H9 (cell line): Measurements from ENCODE around the gene PGM3. TPM values are rescaled to one million over a fixed set of nuclear protein-coding genes. Genes with fewer than 3 reads are reported as not detected.

Experiments used
- DNase-seq: peaks from one replicate; pipeline ENCODE4 v3.0.0-alpha.2; 2017
- H2AFZ ChIP-seq: one replicate; pipeline ENCODE4 v1.6.1; 2013; ENCODE audit warnings: mild to moderate bottlenecking, low read length, control low read depth, moderate library complexity
- H2AK5ac ChIP-seq: 2 replicates; pipeline ENCODE4 v1.6.1; 2013; ENCODE audit warnings: low read length, control low read depth, mixed read lengths; ENCODE audit not compliant: insufficient read length
- H2BK120ac ChIP-seq: one replicate; pipeline ENCODE4 v1.6.1; 2013; ENCODE audit warnings: low read depth, mild to moderate bottlenecking, low read length, control low read depth, inconsistent platforms; ENCODE audit not compliant: poor library complexity, severe bottlenecking
- H2BK12ac ChIP-seq: 2 replicates; pipeline ENCODE4 v1.6.1; 2013; ENCODE audit warnings: low read length, control low read depth, mixed read lengths, low read depth; ENCODE audit not compliant: insufficient read length
- H2BK15ac ChIP-seq: 2 replicates; pipeline ENCODE4 v1.6.1; 2013; ENCODE audit warnings: low read depth, low read length, control low read depth
- H2BK20ac ChIP-seq: one replicate; pipeline ENCODE4 v1.6.1; 2013; ENCODE audit warnings: low read depth, mild to moderate bottlenecking, low read length, control low read depth, inconsistent platforms; ENCODE audit not compliant: poor library complexity, severe bottlenecking
- H2BK5ac ChIP-seq: 2 replicates; pipeline ENCODE4 v1.6.1; 2013; ENCODE audit warnings: low read length, control low read depth, mixed read lengths; ENCODE audit not compliant: insufficient read length
- H3K14ac ChIP-seq: 2 replicates; pipeline ENCODE4 v1.6.1; 2013; ENCODE audit warnings: low read length, control low read depth; ENCODE audit not compliant: insufficient read depth
- H3K18ac ChIP-seq: 2 replicates; pipeline ENCODE4 v1.6.1; 2013; ENCODE audit warnings: low read depth, mild to moderate bottlenecking, mixed read lengths, low read length, control low read depth; ENCODE audit not compliant: insufficient read length
- H3K23ac ChIP-seq: 2 replicates; pipeline ENCODE4 v1.6.1; 2013; ENCODE audit warnings: low read length, control low read depth, mixed read lengths, low read depth; ENCODE audit not compliant: insufficient read length
- H3K23me2 ChIP-seq: 2 replicates; pipeline ENCODE4 v1.6.1; 2013; ENCODE audit warnings: low read depth, mild to moderate bottlenecking, mixed read lengths, low read length, control low read depth; ENCODE audit not compliant: insufficient read length, poor library complexity, severe bottlenecking
- H3K27ac ChIP-seq: 2 replicates; pipeline ENCODE4 v1.5.1; 2013; ENCODE audit warnings: low read length, control low read depth, mixed read lengths, low read depth; ENCODE audit not compliant: insufficient read length
- H3K27me3 ChIP-seq: 2 replicates; pipeline ENCODE4 v1.6.1; 2013; ENCODE audit warnings: low read length, control low read depth, inconsistent platforms; ENCODE audit not compliant: insufficient read depth
- H3K4ac ChIP-seq: 2 replicates; pipeline ENCODE4 v1.6.1; 2013; ENCODE audit warnings: low read depth, mild to moderate bottlenecking, control low read depth, inconsistent platforms, low read length, moderate library complexity
- H3K4me1 ChIP-seq: 2 replicates; pipeline ENCODE4 v1.6.1; 2013; ENCODE audit warnings: low read length, control low read depth, inconsistent platforms; ENCODE audit not compliant: insufficient read depth
- H3K4me2 ChIP-seq: 2 replicates; pipeline ENCODE4 v1.6.1; 2013; ENCODE audit warnings: low read length, control low read depth, mixed read lengths; ENCODE audit not compliant: insufficient read length, insufficient read depth
- H3K56ac ChIP-seq: 2 replicates; pipeline ENCODE4 v1.6.1; 2013; ENCODE audit warnings: low read depth, mild to moderate bottlenecking, mixed read lengths, low read length, control low read depth; ENCODE audit not compliant: insufficient read length
- H3K79me1 ChIP-seq: 2 replicates; pipeline ENCODE4 v1.6.1; 2013; ENCODE audit warnings: low read depth, mild to moderate bottlenecking, moderate library complexity, low read length, control low read depth, inconsistent platforms; ENCODE audit not compliant: insufficient read depth, poor library complexity, severe bottlenecking
- H3K79me2 ChIP-seq: 2 replicates; pipeline ENCODE4 v1.6.1; 2013; ENCODE audit warnings: low read length, control low read depth, inconsistent platforms; ENCODE audit not compliant: insufficient read depth
- H3K9ac ChIP-seq: 2 replicates; pipeline ENCODE4 v1.6.1; 2013; ENCODE audit warnings: low read length, control low read depth, mixed read lengths; ENCODE audit not compliant: insufficient read length; ENCODE audit errors: extremely low read depth
- H3K9me3 ChIP-seq: one replicate; pipeline ENCODE4 v1.6.1; 2013; ENCODE audit warnings: low read depth, low read length, inconsistent platforms; ENCODE audit not compliant: control insufficient read depth
- H3T11ph ChIP-seq: one replicate; pipeline ENCODE4 v1.6.1; 2013; ENCODE audit warnings: mild to moderate bottlenecking, low read length, control low read depth, inconsistent platforms
- H4K20me1 ChIP-seq: one replicate; pipeline ENCODE4 v1.6.1; 2013; ENCODE audit not compliant: control insufficient read depth, insufficient read length, insufficient read depth
- H4K5ac ChIP-seq: 2 replicates; pipeline ENCODE4 v1.6.1; 2013; ENCODE audit warnings: low read depth, mild to moderate bottlenecking, mixed read lengths, low read length, control low read depth; ENCODE audit not compliant: insufficient read length
- H4K8ac ChIP-seq: replicated peaks from 2 replicates; pipeline ENCODE4 v1.6.1; 2013; ENCODE audit warnings: low read length, control low read depth, mixed read lengths, low read depth; ENCODE audit not compliant: insufficient read length
- H4K91ac ChIP-seq: 2 replicates; pipeline ENCODE4 v1.6.1; 2013; ENCODE audit warnings: low read depth, mild to moderate bottlenecking, moderate library complexity, mixed read lengths, low read length, control low read depth; ENCODE audit not compliant: insufficient read length
- H3K27ac Mint-ChIP-seq, 3 experiments: 2 replicates in 2 of 3; 3 replicates in 1 of 3; pipeline ENCODE4 v1.8.0; 2020 to 2021; ENCODE audit warnings: mixed read lengths in 3 of 3, mild to moderate bottlenecking in 1 of 3, moderate library complexity in 1 of 3
- H3K27me3 Mint-ChIP-seq: 2 replicates; pipeline ENCODE4 v1.8.0; 2021; ENCODE audit warnings: low read depth, mild to moderate bottlenecking, moderate library complexity, mixed read lengths
- H3K36me3 Mint-ChIP-seq, 3 experiments: 2 replicates in 2 of 3; 3 replicates in 1 of 3; pipeline ENCODE4 v1.8.0; 2020 to 2021; ENCODE audit warnings: low read depth in 3 of 3, mixed read lengths in 3 of 3; ENCODE audit not compliant: insufficient read depth in 1 of 3
- H3K4me1 Mint-ChIP-seq, 2 experiments: 2 replicates each; pipeline ENCODE4 v1.8.0; 2020; ENCODE audit warnings: mixed read lengths in 2 of 2
- H3K4me3 Mint-ChIP-seq, 2 experiments: 2 replicates in 1 of 2; 3 replicates in 1 of 2; pipeline ENCODE4 v1.8.0; 2020 to 2021; ENCODE audit warnings: mild to moderate bottlenecking in 2 of 2, mixed read lengths in 2 of 2, moderate library complexity in 1 of 2
- H3K9me3 Mint-ChIP-seq, 2 experiments: 2 replicates in 1 of 2; 3 replicates in 1 of 2; pipeline ENCODE4 v1.8.0; 2020; ENCODE audit warnings: mild to moderate bottlenecking in 2 of 2, mixed read lengths in 2 of 2, moderate library complexity in 1 of 2
- WGBS: extraction: QIAGEN DNeasy Blood & Tissue Kit; methylation state at CpG from one replicate; pipeline ENCODE4 v1.1.7; 2013; ENCODE audit warnings: missing lambda C conversion rate, low lambda C conversion rate, mixed read lengths; ENCODE audit not compliant: insufficient read length; ENCODE audit errors: extremely low coverage; 5-methylcytosine and 5-hydroxymethylcytosine counted together
- total RNA-seq: library from RNA; stranded (reverse); gene quantifications from 2 replicates; pipeline ENCODE4 v1.2.1, GENCODE V29; 2021
- TF ChIP-seq, protein P1 (sequence below): fragments of 200-600 bp; sonication (generic); conservative IDR thresholded peaks from 3 replicates; pipeline ENCODE4 v1.8.0; 2021; ENCODE audit warnings: antibody characterized with exemption, mild to moderate bottlenecking

PGM3 gene
- total RNA-seq, 1 experiment from 2014 or later: 69.3 TPM

DNA sequence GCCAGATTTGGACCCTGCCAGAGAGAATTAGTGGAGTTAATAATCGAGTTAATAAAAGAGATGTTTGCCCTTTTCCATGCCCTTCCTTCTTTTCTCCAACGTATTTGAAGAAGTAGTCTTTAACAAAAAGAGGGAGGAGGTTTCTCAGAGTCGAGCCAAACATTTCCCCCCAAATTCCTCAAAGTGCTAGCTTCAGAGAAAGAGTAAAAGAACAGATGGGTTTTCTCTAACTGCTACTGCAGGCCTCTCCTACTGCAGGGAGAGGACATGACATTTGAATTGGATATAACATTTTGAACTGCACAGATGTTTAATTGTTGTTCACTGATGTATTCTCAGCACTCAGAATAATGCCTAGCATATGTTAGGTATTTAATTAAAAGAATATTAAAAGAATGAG is 25.6 kb upstream of the PGM3 start:
- no peak overlapping the region for H2BK120ac ChIP-seq
- no peaks in the 10 kb centered on the region for H3K9me3 ChIP-seq
- no peak overlapping the region for H3K9ac ChIP-seq
- no peak overlapping the region for H4K91ac ChIP-seq
- H2BK5ac ChIP-seq: no peak overlapping the region
- H4K20me1 ChIP-seq: no peaks in the 10 kb centered on the region
- H4K5ac ChIP-seq: no peak overlapping the region
- no peak overlapping the region for H2BK12ac ChIP-seq
- Mint-ChIP-seq H3K4me1 (no peaks in the 10 kb centered on the region), H3K9me3 (no peaks in the 10 kb centered on the region), H3K27ac (no peak overlapping the region; a peak in 2 of 7 replicates), H3K4me3 (no peak overlapping the region), H3K36me3 (no peaks in the 10 kb centered on the region), H3K27me3 (no peaks in the 10 kb centered on the region)
- H3K79me2 ChIP-seq: no peaks in the 10 kb centered on the region
- no CpG with 5 or more reads among the region's 3 CpGs for WGBS
- H3K56ac ChIP-seq: no peak overlapping the region
- no peak overlapping the region for H3K18ac ChIP-seq
- no peak overlapping the region for H2AFZ ChIP-seq
- H3K4me1 ChIP-seq: no peaks in the 10 kb centered on the region
- no peak overlapping the region for H2BK20ac ChIP-seq
- H3K23ac ChIP-seq: no peak overlapping the region
- H3K4me2 ChIP-seq: no peak overlapping the region
- no peak overlapping the region for H3K14ac ChIP-seq
- no peak overlapping the region for H4K8ac ChIP-seq
- TF ChIP-seq, protein P1, sequence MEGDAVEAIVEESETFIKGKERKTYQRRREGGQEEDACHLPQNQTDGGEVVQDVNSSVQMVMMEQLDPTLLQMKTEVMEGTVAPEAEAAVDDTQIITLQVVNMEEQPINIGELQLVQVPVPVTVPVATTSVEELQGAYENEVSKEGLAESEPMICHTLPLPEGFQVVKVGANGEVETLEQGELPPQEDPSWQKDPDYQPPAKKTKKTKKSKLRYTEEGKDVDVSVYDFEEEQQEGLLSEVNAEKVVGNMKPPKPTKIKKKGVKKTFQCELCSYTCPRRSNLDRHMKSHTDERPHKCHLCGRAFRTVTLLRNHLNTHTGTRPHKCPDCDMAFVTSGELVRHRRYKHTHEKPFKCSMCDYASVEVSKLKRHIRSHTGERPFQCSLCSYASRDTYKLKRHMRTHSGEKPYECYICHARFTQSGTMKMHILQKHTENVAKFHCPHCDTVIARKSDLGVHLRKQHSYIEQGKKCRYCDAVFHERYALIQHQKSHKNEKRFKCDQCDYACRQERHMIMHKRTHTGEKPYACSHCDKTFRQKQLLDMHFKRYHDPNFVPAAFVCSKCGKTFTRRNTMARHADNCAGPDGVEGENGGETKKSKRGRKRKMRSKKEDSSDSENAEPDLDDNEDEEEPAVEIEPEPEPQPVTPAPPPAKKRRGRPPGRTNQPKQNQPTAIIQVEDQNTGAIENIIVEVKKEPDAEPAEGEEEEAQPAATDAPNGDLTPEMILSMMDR: no peak
- H2BK15ac ChIP-seq: no peak overlapping the region
- DNase-seq: no peak
- H3K23me2 ChIP-seq: no peaks in the 10 kb centered on the region
- H3K27me3 ChIP-seq: no peaks in the 10 kb centered on the region
- H3K4ac ChIP-seq: no peak overlapping the region
- no peak overlapping the region for H3K27ac ChIP-seq
- H3T11ph ChIP-seq: no peak overlapping the region
- no peak overlapping the region for H2AK5ac ChIP-seq
- H3K79me1 ChIP-seq: no peaks in the 10 kb centered on the region
